SK-N-SH treated with all-trans-retinoic acid at 6 μM for 48 hours (cell line): ENCODE results near the gene ERCC4.

Experiments
- ATAC-seq: fragments of 200-7000 bp; cut with Tn5 transposase; 3 replicates; pipeline ENCODE4 v1.9.1; 2020; ENCODE audit warnings: mild to moderate bottlenecking, moderate library complexity
- ARNTL ChIP-seq: fragments of 450-650 bp; formaldehyde crosslinking; IDR thresholded peaks from 2 replicates; pipeline ENCODE4 v1.5.0; 2020; ENCODE audit warnings: low read depth, mild to moderate bottlenecking, moderate library complexity, borderline replicate concordance
- BACH2 ChIP-seq: fragments of 250-450 bp; sonication (Bioruptor Pico); IDR thresholded peaks from 2 replicates; pipeline ENCODE4 v1.9.0; 2021; ENCODE audit warnings: mild to moderate bottlenecking, borderline replicate concordance
- CREB5 ChIP-seq: fragments of 250-450 bp; sonication (Bioruptor Pico); IDR thresholded peaks from 2 replicates; pipeline ENCODE4 v1.5.1; 2020; ENCODE audit warnings: low read depth, mild to moderate bottlenecking, moderate library complexity
- CSDC2 ChIP-seq: fragments of 250-450 bp; sonication (Bioruptor Pico); IDR thresholded peaks from 2 replicates; pipeline ENCODE4 v1.5.0; 2020; ENCODE audit warnings: mild to moderate bottlenecking, moderate library complexity
- CSRNP3 ChIP-seq: fragments of 250-450 bp; sonication (Bioruptor Pico); IDR thresholded peaks from 2 replicates; pipeline ENCODE4 v1.5.1; 2021; ENCODE audit warnings: mild to moderate bottlenecking, moderate library complexity
- ESRRG ChIP-seq: fragments of 250-450 bp; sonication (Bioruptor Pico); IDR thresholded peaks from 2 replicates; pipeline ENCODE4 v1.6.1; 2021; ENCODE audit warnings: mild to moderate bottlenecking
- GLIS3 ChIP-seq: fragments of 250-450 bp; sonication (Bioruptor Pico); IDR thresholded peaks from 2 replicates; pipeline ENCODE4 v1.5.0; 2020; ENCODE audit warnings: mild to moderate bottlenecking, moderate library complexity
- ISL1 ChIP-seq: fragments of 250-450 bp; sonication (Bioruptor Pico); IDR thresholded peaks from 2 replicates; pipeline ENCODE4 v2.1.2; 2022; ENCODE audit warnings: mild to moderate bottlenecking, moderate library complexity
- PPARA ChIP-seq: fragments of 250-450 bp; sonication (Bioruptor Pico); IDR thresholded peaks from 2 replicates; pipeline ENCODE4 v1.5.0; 2020; ENCODE audit warnings: mild to moderate bottlenecking, borderline replicate concordance
- RARB ChIP-seq: fragments of 250-450 bp; sonication (Bioruptor Pico); IDR thresholded peaks from 2 replicates; pipeline ENCODE4 v1.8.0; 2021; ENCODE audit warnings: mild to moderate bottlenecking, moderate library complexity
- SNAI2 ChIP-seq: fragments of 250-450 bp; sonication (Bioruptor Pico); IDR thresholded peaks from 2 replicates; pipeline ENCODE4 v1.5.0; 2020; ENCODE audit warnings: mild to moderate bottlenecking, moderate library complexity
- TCF4 ChIP-seq: fragments of 250-450 bp; sonication (Bioruptor Pico); IDR thresholded peaks from 2 replicates; pipeline ENCODE4 v1.8.0; 2021; ENCODE audit warnings: mild to moderate bottlenecking, moderate library complexity, borderline replicate concordance
- TOX ChIP-seq: fragments of 250-450 bp; sonication (Bioruptor Pico); IDR thresholded peaks from 2 replicates; pipeline ENCODE4 v1.8.0; 2021; ENCODE audit warnings: mild to moderate bottlenecking, moderate library complexity, borderline replicate concordance
- ZC3H10 ChIP-seq: fragments of 250-450 bp; sonication (Bioruptor Pico); IDR thresholded peaks from 2 replicates; pipeline ENCODE4 v1.5.1; 2021; ENCODE audit warnings: mild to moderate bottlenecking, moderate library complexity
- ZFP3 ChIP-seq: fragments of 250-450 bp; sonication (Bioruptor Pico); IDR thresholded peaks from 2 replicates; pipeline ENCODE4 v1.5.0; 2020; ENCODE audit warnings: mild to moderate bottlenecking, moderate library complexity
- ZFP30 ChIP-seq: fragments of 450-650 bp; formaldehyde crosslinking; IDR thresholded peaks from 2 replicates; pipeline ENCODE4 v1.5.0; 2022; ENCODE audit warnings: mild to moderate bottlenecking, moderate library complexity
- ZNF70 ChIP-seq: fragments of 450-650 bp; formaldehyde crosslinking; IDR thresholded peaks from 2 replicates; pipeline ENCODE4 v1.5.0; 2020; ENCODE audit warnings: mild to moderate bottlenecking, moderate library complexity
- ZNF8 ChIP-seq: fragments of 450-650 bp; formaldehyde crosslinking; IDR thresholded peaks from 2 replicates; pipeline ENCODE4 v1.5.0; 2020; ENCODE audit warnings: mild to moderate bottlenecking, moderate library complexity
- TF ChIP-seq, protein P1 (sequence below): fragments of 250-450 bp; sonication (Bioruptor Pico); IDR thresholded peaks from 2 replicates; pipeline ENCODE4 v1.5.0; 2020; ENCODE audit warnings: mild to moderate bottlenecking, moderate library complexity
- TF ChIP-seq, protein P2 (sequence below): fragments of 250-450 bp; sonication (Bioruptor Pico); IDR thresholded peaks from 2 replicates; pipeline ENCODE4 v1.8.0; 2020; ENCODE audit warnings: mild to moderate bottlenecking, moderate library complexity, borderline replicate concordance
- TF ChIP-seq, protein P3 (sequence below): fragments of 250-450 bp; sonication (Bioruptor Pico); IDR thresholded peaks from 2 replicates; pipeline ENCODE4 v1.8.0; 2021; ENCODE audit warnings: low read depth, mild to moderate bottlenecking, moderate library complexity, borderline replicate concordance

ERCC4 gene

DNA sequence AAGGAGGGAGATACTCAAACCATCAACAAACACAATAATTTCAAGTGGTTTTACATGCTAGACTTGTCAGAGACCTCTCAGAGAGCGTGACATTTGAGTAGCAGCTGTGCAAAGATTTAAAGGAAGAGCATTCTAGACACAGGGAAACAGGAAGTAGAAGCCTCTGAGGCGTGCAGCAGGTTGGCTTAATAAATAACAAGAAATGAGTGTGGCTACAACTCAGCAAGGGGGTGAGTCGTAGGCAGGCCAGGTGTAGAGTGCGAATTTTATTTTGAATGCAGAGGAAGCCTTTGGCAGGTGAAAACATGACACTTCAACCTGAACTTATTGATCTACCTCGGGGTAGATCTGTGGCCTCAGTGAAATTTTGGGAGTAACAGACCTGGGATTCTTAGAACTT, 78.0 kb downstream of the ERCC4 start:
- no peak for TF ChIP-seq TOX (CRISPR knock-in tag)
- TF ChIP-seq, protein P1, sequence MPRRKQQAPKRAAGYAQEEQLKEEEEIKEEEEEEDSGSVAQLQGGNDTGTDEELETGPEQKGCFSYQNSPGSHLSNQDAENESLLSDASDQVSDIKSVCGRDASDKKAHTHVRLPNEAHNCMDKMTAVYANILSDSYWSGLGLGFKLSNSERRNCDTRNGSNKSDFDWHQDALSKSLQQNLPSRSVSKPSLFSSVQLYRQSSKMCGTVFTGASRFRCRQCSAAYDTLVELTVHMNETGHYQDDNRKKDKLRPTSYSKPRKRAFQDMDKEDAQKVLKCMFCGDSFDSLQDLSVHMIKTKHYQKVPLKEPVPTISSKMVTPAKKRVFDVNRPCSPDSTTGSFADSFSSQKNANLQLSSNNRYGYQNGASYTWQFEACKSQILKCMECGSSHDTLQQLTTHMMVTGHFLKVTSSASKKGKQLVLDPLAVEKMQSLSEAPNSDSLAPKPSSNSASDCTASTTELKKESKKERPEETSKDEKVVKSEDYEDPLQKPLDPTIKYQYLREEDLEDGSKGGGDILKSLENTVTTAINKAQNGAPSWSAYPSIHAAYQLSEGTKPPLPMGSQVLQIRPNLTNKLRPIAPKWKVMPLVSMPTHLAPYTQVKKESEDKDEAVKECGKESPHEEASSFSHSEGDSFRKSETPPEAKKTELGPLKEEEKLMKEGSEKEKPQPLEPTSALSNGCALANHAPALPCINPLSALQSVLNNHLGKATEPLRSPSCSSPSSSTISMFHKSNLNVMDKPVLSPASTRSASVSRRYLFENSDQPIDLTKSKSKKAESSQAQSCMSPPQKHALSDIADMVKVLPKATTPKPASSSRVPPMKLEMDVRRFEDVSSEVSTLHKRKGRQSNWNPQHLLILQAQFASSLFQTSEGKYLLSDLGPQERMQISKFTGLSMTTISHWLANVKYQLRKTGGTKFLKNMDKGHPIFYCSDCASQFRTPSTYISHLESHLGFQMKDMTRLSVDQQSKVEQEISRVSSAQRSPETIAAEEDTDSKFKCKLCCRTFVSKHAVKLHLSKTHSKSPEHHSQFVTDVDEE (CRISPR knock-in tag) = no peak
- TF ChIP-seq ZNF8 (CRISPR knock-in tag) = no peak
- TF ChIP-seq ISL1 (CRISPR knock-in tag) = no peak
- TF ChIP-seq CREB5 = no peak
- no peak for TF ChIP-seq CSDC2 (CRISPR knock-in tag)
- no peak for TF ChIP-seq CSRNP3
- TF ChIP-seq ZC3H10 (CRISPR knock-in tag) = no peak
- TF ChIP-seq ZNF70 (CRISPR knock-in tag) = no peak
- TF ChIP-seq BACH2 (CRISPR knock-in tag) = no peak
- TF ChIP-seq, protein P2, sequence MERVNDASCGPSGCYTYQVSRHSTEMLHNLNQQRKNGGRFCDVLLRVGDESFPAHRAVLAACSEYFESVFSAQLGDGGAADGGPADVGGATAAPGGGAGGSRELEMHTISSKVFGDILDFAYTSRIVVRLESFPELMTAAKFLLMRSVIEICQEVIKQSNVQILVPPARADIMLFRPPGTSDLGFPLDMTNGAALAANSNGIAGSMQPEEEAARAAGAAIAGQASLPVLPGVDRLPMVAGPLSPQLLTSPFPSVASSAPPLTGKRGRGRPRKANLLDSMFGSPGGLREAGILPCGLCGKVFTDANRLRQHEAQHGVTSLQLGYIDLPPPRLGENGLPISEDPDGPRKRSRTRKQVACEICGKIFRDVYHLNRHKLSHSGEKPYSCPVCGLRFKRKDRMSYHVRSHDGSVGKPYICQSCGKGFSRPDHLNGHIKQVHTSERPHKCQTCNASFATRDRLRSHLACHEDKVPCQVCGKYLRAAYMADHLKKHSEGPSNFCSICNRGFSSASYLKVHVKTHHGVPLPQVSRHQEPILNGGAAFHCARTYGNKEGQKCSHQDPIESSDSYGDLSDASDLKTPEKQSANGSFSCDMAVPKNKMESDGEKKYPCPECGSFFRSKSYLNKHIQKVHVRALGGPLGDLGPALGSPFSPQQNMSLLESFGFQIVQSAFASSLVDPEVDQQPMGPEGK (CRISPR knock-in tag) = no peak
- no peak for TF ChIP-seq TCF4 (CRISPR knock-in tag)
- no peak for TF ChIP-seq ARNTL (CRISPR knock-in tag)
- no peak for TF ChIP-seq SNAI2 (CRISPR knock-in tag)
- no peak for TF ChIP-seq ESRRG (CRISPR knock-in tag)
- TF ChIP-seq GLIS3 (CRISPR knock-in tag) = no peak
- no peak for TF ChIP-seq PPARA (CRISPR knock-in tag)
- no peak for TF ChIP-seq RARB (CRISPR knock-in tag)
- ATAC-seq = no peak

GRCh38 chr16:13999071-13999894, 79.3 kb downstream of the ERCC4 start:
- ATAC-seq = no peak
- TF ChIP-seq CREB5 (no peak), ZFP30 (no peak), CSDC2 (CRISPR knock-in tag) (no peak), ZFP3 (CRISPR knock-in tag) (no peak), ISL1 (CRISPR knock-in tag) (no peak), ZC3H10 (CRISPR knock-in tag) (no peak), ZNF8 (CRISPR knock-in tag) (no peak), TOX (CRISPR knock-in tag) (no peak), GLIS3 (CRISPR knock-in tag) (no peak), CSRNP3 (no peak), SNAI2 (CRISPR knock-in tag) (no peak), ZNF70 (CRISPR knock-in tag) (no peak), RARB (CRISPR knock-in tag) (no peak), ESRRG (CRISPR knock-in tag) (no peak)
- TF ChIP-seq, protein P3, sequence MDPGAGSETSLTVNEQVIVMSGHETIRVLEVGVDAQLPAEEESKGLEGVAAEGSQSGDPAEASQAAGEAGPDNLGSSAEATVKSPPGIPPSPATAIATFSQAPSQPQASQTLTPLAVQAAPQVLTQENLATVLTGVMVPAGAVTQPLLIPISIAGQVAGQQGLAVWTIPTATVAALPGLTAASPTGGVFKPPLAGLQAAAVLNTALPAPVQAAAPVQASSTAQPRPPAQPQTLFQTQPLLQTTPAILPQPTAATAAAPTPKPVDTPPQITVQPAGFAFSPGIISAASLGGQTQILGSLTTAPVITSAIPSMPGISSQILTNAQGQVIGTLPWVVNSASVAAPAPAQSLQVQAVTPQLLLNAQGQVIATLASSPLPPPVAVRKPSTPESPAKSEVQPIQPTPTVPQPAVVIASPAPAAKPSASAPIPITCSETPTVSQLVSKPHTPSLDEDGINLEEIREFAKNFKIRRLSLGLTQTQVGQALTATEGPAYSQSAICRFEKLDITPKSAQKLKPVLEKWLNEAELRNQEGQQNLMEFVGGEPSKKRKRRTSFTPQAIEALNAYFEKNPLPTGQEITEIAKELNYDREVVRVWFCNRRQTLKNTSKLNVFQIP (CRISPR knock-in tag) = no peak
- TF ChIP-seq, protein P1 (CRISPR knock-in tag) = no peak
